Measurements from ENCODE around the gene GPATCH1.

Gene GPATCH1

GRCh38 chr19:33156334-33156733, 75.4 kb downstream of the GPATCH1 start:
- DNase-seq, result no peak
- Histone ChIP-seq H2AFZ (ENCODE audit: low read depth, low read length) (no peak overlapping the region), H3K79me2 (ENCODE audit: insufficient read depth, low read length) (no peaks in the 10 kb centered on the region), H3K36me3 (ENCODE audit: insufficient read depth, low read length) (no peaks in the 10 kb centered on the region), H3K9ac (ENCODE audit: low read depth, low read length) (no peak overlapping the region), H3K4me2 (ENCODE audit: insufficient read depth, low read length) (no peak overlapping the region), H3K27ac (ENCODE audit: low read length) (no peak overlapping the region), H3K9me3 (ENCODE audit: insufficient read depth, low read length, severe bottlenecking) (no peaks in the 10 kb centered on the region), H3K27me3 (ENCODE audit: insufficient read depth, low read length, poor library complexity) (no peaks in the 10 kb centered on the region), H4K20me1 (ENCODE audit: insufficient read depth, low read length) (0 out of 2 replicates have a peak, but pooled peaks cover 2% of the 10 kb centered on the region), H3K4me1 (ENCODE audit: insufficient read depth, low read length) (peaks cover 22% of the 10 kb centered on the region), H3K4me3 (ENCODE audit: low read depth in 1 of 2, low read length in 2 of 2) (no peak overlapping the region)
- TF ChIP-seq CTCF (IDR thresholded peaks at IDR 0.05; ENCODE audit: borderline replicate concordance, extremely low read depth, low read length, poor library complexity, severe bottlenecking), result no peak
- TF ChIP-seq EZH2 (IDR thresholded peaks at IDR 0.05; ENCODE audit: borderline replicate concordance, low read depth, low read length, severe bottlenecking), result no peak
- ATAC-seq (ENCODE audit: insufficient read depth, low read depth), result no peak

GRCh38 chr19:33157906-33158305, 76.9 kb downstream of the GPATCH1 start:
- ATAC-seq (ENCODE audit: insufficient read depth, low read depth) (no peak), DNase-seq (no peak)
- H3K27ac ChIP-seq (ENCODE audit: low read length), result no peak overlapping the region
- H3K4me3 ChIP-seq (ENCODE audit: low read depth in 1 of 2, low read length in 2 of 2), result no peak overlapping the region
- no peak overlapping the region for H3K4me2 ChIP-seq (ENCODE audit: insufficient read depth, low read length)
- H3K27me3 ChIP-seq (ENCODE audit: insufficient read depth, low read length, poor library complexity), result no peaks in the 10 kb centered on the region
- 0 out of 2 replicates have a peak, but pooled peaks cover 2% of the 10 kb centered on the region for H4K20me1 ChIP-seq (ENCODE audit: insufficient read depth, low read length)
- H3K4me1 ChIP-seq (ENCODE audit: insufficient read depth, low read length), result peaks cover 25% of the 10 kb centered on the region
- H3K36me3 ChIP-seq (ENCODE audit: insufficient read depth, low read length), result no peaks in the 10 kb centered on the region
- TF ChIP-seq EZH2 (IDR thresholded peaks at IDR 0.05; ENCODE audit: borderline replicate concordance, low read depth, low read length, severe bottlenecking) (no peak), CTCF (IDR thresholded peaks at IDR 0.05; ENCODE audit: borderline replicate concordance, extremely low read depth, low read length, poor library complexity, severe bottlenecking) (no peak)
- H3K9me3 ChIP-seq (ENCODE audit: insufficient read depth, low read length, severe bottlenecking), result no peaks in the 10 kb centered on the region
- H3K79me2 ChIP-seq (ENCODE audit: insufficient read depth, low read length), result no peaks in the 10 kb centered on the region
- H3K9ac ChIP-seq (ENCODE audit: low read depth, low read length), result no peak overlapping the region
- no peak overlapping the region for H2AFZ ChIP-seq (ENCODE audit: low read depth, low read length)

GRCh38 chr19:33158365-33158764, 77.4 kb downstream of the GPATCH1 start:
- no peak overlapping the region for H3K9ac ChIP-seq (ENCODE audit: low read depth, low read length)
- no peak overlapping the region for H3K27ac ChIP-seq (ENCODE audit: low read length)
- 0 out of 2 replicates have a peak, but pooled peaks cover 2% of the 10 kb centered on the region for H4K20me1 ChIP-seq (ENCODE audit: insufficient read depth, low read length)
- peaks cover 25% of the 10 kb centered on the region for H3K4me1 ChIP-seq (ENCODE audit: insufficient read depth, low read length)
- H3K9me3 ChIP-seq (ENCODE audit: insufficient read depth, low read length, severe bottlenecking), result no peaks in the 10 kb centered on the region
- no peak for TF ChIP-seq CTCF (IDR thresholded peaks at IDR 0.05; ENCODE audit: borderline replicate concordance, extremely low read depth, low read length, poor library complexity, severe bottlenecking)
- TF ChIP-seq EZH2 (IDR thresholded peaks at IDR 0.05; ENCODE audit: borderline replicate concordance, low read depth, low read length, severe bottlenecking), result no peak
- H3K27me3 ChIP-seq (ENCODE audit: insufficient read depth, low read length, poor library complexity), result no peaks in the 10 kb centered on the region
- no peak overlapping the region for H3K4me3 ChIP-seq (ENCODE audit: low read depth in 1 of 2, low read length in 2 of 2)
- no peaks in the 10 kb centered on the region for H3K79me2 ChIP-seq (ENCODE audit: insufficient read depth, low read length)
- ATAC-seq (ENCODE audit: insufficient read depth, low read depth) (no peak), DNase-seq (no peak)
- H3K36me3 ChIP-seq (ENCODE audit: insufficient read depth, low read length), result no peaks in the 10 kb centered on the region
- no peak overlapping the region for H2AFZ ChIP-seq (ENCODE audit: low read depth, low read length)
- no peak overlapping the region for H3K4me2 ChIP-seq (ENCODE audit: insufficient read depth, low read length)

GRCh38 chr19:33159149-33159548, 78.2 kb downstream of the GPATCH1 start:
- TF ChIP-seq CTCF (IDR thresholded peaks at IDR 0.05; ENCODE audit: borderline replicate concordance, extremely low read depth, low read length, poor library complexity, severe bottlenecking) (no peak), EZH2 (IDR thresholded peaks at IDR 0.05; ENCODE audit: borderline replicate concordance, low read depth, low read length, severe bottlenecking) (no peak)

More at GRCh38 chr19:33159149-33159548, 78.2 kb downstream of the GPATCH1 start:
- H3K79me2 ChIP-seq (ENCODE audit: insufficient read depth, low read length), result no peaks in the 10 kb centered on the region
- 0 out of 2 replicates have a peak, but pooled peaks cover 2% of the 10 kb centered on the region for H4K20me1 ChIP-seq (ENCODE audit: insufficient read depth, low read length)
- DNase-seq, result no peak
- peaks cover 25% of the 10 kb centered on the region for H3K4me1 ChIP-seq (ENCODE audit: insufficient read depth, low read length)
- no peaks in the 10 kb centered on the region for H3K36me3 ChIP-seq (ENCODE audit: insufficient read depth, low read length)
- H3K9ac ChIP-seq (ENCODE audit: low read depth, low read length), result no peak overlapping the region
- no peak overlapping the region for H3K27ac ChIP-seq (ENCODE audit: low read length)
- H3K27me3 ChIP-seq (ENCODE audit: insufficient read depth, low read length, poor library complexity), result no peaks in the 10 kb centered on the region
- H2AFZ ChIP-seq (ENCODE audit: low read depth, low read length), result no peak overlapping the region
- no peak for ATAC-seq (ENCODE audit: insufficient read depth, low read depth)
- no peak overlapping the region for H3K4me3 ChIP-seq (ENCODE audit: low read depth in 1 of 2, low read length in 2 of 2)
- no peak overlapping the region for H3K4me2 ChIP-seq (ENCODE audit: insufficient read depth, low read length)
- H3K9me3 ChIP-seq (ENCODE audit: insufficient read depth, low read length, severe bottlenecking), result no peaks in the 10 kb centered on the region
